Type B pancreatic cell (in vitro differentiated cells): Measurements from ENCODE around the gene PWWP3B. TPM values are rescaled to one million over a fixed set of nuclear protein-coding genes. Genes with fewer than 3 reads are reported as not detected.
"Not testable (repeated sequence)": the region's sequence is repeated elsewhere in the genome, so short reads cannot be mapped to it uniquely, and the experiment has no call there.

Source experiments
- DNase-seq: peaks from one replicate; pipeline ENCODE4 v3.0.0; 2021; ENCODE audit warnings: mixed read lengths; ENCODE audit not compliant: unreplicated experiment; ENCODE audit errors: extremely low spot score
- H3K27ac Mint-ChIP-seq: 2 replicates; pipeline ENCODE4 v1.8.0; 2021; ENCODE audit warnings: mild to moderate bottlenecking, mixed read lengths
- H3K27me3 Mint-ChIP-seq: 2 replicates; pipeline ENCODE4 v1.8.0; 2021; ENCODE audit warnings: mixed read lengths
- H3K36me3 Mint-ChIP-seq: 2 replicates; pipeline ENCODE4 v1.8.0; 2021; ENCODE audit warnings: mixed read lengths
- H3K4me1 Mint-ChIP-seq: one replicate; pipeline ENCODE4 v1.8.0; 2021; ENCODE audit warnings: mixed read lengths; ENCODE audit not compliant: unreplicated experiment
- H3K4me3 Mint-ChIP-seq: 2 replicates; pipeline ENCODE4 v1.8.0; 2021; ENCODE audit warnings: mild to moderate bottlenecking, mixed read lengths
- H3K9me3 Mint-ChIP-seq: 2 replicates; pipeline ENCODE4 v1.8.0; 2021; ENCODE audit warnings: mixed read lengths
- CTCF ChIP-seq: fragments of 200-600 bp; sonication (generic); conservative IDR thresholded peaks from 2 replicates; pipeline ENCODE4 v1.5.0; 2021; ENCODE audit warnings: antibody characterized with exemption, mild to moderate bottlenecking
- total RNA-seq: library from RNA; stranded (reverse); gene quantifications from 2 replicates; pipeline ENCODE4 v1.2.1, GENCODE V29; 2021; ENCODE audit warnings: low replicate concordance

The PWWP3B gene
- total RNA-seq, 1 donor from 2014 or later, result 3.8 TPM

DNA sequence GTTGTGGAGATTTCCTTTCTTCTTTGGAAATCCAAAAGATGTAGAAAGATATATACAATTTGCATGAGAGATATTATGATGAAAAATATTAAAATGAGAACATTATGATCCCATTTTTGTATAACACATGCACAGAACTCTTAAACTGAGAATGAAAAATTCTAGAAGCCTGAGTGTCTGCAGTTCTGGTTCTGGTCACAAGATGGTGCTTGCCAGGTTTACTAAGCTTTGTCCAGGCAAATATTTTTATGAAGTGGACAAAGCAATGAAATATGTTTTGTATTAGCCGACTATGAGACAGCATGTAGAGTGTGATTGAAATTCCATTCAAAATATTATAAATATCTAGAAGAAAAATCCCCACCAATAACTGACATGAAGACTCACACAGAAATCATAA lies 2.2 kb downstream of the PWWP3B start:
- Mint-ChIP-seq H3K27ac (no peak overlapping the region), H3K4me1 (no peaks in the 10 kb centered on the region), H3K27me3 (no peaks in the 10 kb centered on the region), H3K4me3 (no peak overlapping the region), H3K36me3 (no peaks in the 10 kb centered on the region), H3K9me3 (no peaks in the 10 kb centered on the region)
- peak; percentile 67 for TF ChIP-seq CTCF
- no peak for DNase-seq

- Mint-ChIP-seq H3K9me3 (no peaks in the 10 kb centered on the region), H3K27ac (no peak overlapping the region), H3K4me1 (no peaks in the 10 kb centered on the region), H3K27me3 (no peaks in the 10 kb centered on the region), H3K36me3 (no peaks in the 10 kb centered on the region), H3K4me3 (no peak overlapping the region)
- TF ChIP-seq CTCF, result no peak
- no peak for DNase-seq
These were observed 3.3 kb downstream of the PWWP3B start for GRCh38 chrX:106171293-106171820.

- H3K27me3 Mint-ChIP-seq, result no peaks in the 10 kb centered on the region
- no peaks in the 10 kb centered on the region for H3K9me3 Mint-ChIP-seq
- TF ChIP-seq CTCF, result no peak
- DNase-seq, result no peak
- no peak overlapping the region for H3K27ac Mint-ChIP-seq
- H3K36me3 Mint-ChIP-seq, result no peaks in the 10 kb centered on the region
- peaks cover 9% of the 10 kb centered on the region for H3K4me1 Mint-ChIP-seq
- peak overlapping the region; percentile 86 for H3K4me3 Mint-ChIP-seq
These were observed 9.2 kb downstream of the PWWP3B start for GRCh38 chrX:106177106-106177981.

DNA sequence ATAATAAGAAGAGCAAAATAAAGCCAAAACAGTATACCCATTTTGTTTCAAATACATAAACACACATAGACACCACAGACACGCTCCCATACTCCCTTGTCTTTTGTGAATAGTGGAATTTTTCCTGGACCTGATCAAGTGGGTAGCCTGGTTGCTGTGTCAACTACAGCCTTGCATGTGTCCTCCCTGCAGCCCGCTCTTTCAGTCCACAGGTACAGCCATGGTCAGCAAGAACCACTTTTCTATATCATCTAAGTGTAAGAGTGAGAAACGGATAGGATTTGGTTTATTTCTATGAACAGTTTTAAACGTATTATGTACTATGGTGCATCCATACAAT lies 9.8 kb downstream of the PWWP3B start:
- DNase-seq, result no peak
- no peaks in the 10 kb centered on the region for H3K27me3 Mint-ChIP-seq
- no peak for TF ChIP-seq CTCF
- peaks cover 9% of the 10 kb centered on the region for H3K4me1 Mint-ChIP-seq
- no peak overlapping the region for H3K27ac Mint-ChIP-seq
- no peaks in the 10 kb centered on the region for H3K36me3 Mint-ChIP-seq
- H3K4me3 Mint-ChIP-seq, result peak overlapping the region; percentile 86
- no peaks in the 10 kb centered on the region for H3K9me3 Mint-ChIP-seq

- H3K4me1 Mint-ChIP-seq, result peaks cover 9% of the 10 kb centered on the region
- no peak for DNase-seq
- H3K9me3 Mint-ChIP-seq, result no peaks in the 10 kb centered on the region
- H3K27ac Mint-ChIP-seq, result no peak overlapping the region
- no peak overlapping the region for H3K4me3 Mint-ChIP-seq
- TF ChIP-seq CTCF, result no peak
- H3K27me3 Mint-ChIP-seq, result no peaks in the 10 kb centered on the region
- no peaks in the 10 kb centered on the region for H3K36me3 Mint-ChIP-seq
These were observed 10.7 kb downstream of the PWWP3B start for GRCh38 chrX:106178826-106179225.

GRCh38 chrX:106183685-106184084 lies 15.6 kb downstream of the PWWP3B start:
- not testable (repeated sequence) for H3K4me1 Mint-ChIP-seq, H3K27ac Mint-ChIP-seq, DNase-seq, H3K27me3 Mint-ChIP-seq, H3K36me3 Mint-ChIP-seq, H3K4me3 Mint-ChIP-seq, H3K9me3 Mint-ChIP-seq
